A549 (cell line): ENCODE measurements around the gene FBXO31. TPM values are rescaled to one million over a fixed set of nuclear protein-coding genes. Genes with fewer than 3 reads are reported as not detected.

ENCODE experiments used
- ATAC-seq, 2 experiments: fragments of 200-7000 bp in 1 of 2; fragments of >200 bp in 1 of 2; cut with Nextera tagmentation in 1 of 2; cut with Tn5 transposase in 1 of 2; 3 replicates each; pipeline versions ENCODE4 v1.8.0 to v1.9.1; 2018 to 2020; ENCODE audit warnings: mild to moderate bottlenecking in 1 of 2, moderate library complexity in 1 of 2
- CTCF ChIA-PET: fragments of 300-600 bp; sonication (Branson Sonifier 250); formaldehyde crosslinking; extraction: SDS; loops from one replicate; lab custom pipeline; 2021; ENCODE audit warnings: antibody characterized with exemption, inconsistent platforms; lab: Yijun Ruan, JAX
- POLR2A ChIA-PET: fragments of 350-600 bp; formaldehyde crosslinking; extraction: SDS; loops from one replicate; lab custom pipeline; 2021; ENCODE audit warnings: antibody characterized with exemption, inconsistent platforms; lab: Yijun Ruan, JAX
- DNase-seq, 2 experiments: peaks; one replicate each; pipeline versions ENCODE4 v3.0.0 to v3.0.0-alpha.2; 2011 to 2016; ENCODE audit warnings: low read depth in 1 of 2, low spot score in 1 of 2
- FAIRE-seq: peaks from 2 replicates; lab custom pipeline; 2011; peaks lifted over from hg19 to GRCh38; lab: Jason Lieb, UNC
- H3K27ac ChIP-seq, 2 experiments: fragments of >200 bp; sonication (Bioruptor Twin); formaldehyde crosslinking; 3 replicates each; pipeline ENCODE4 v1.5.1; 2016 to 2017
- H3K4me1 ChIP-seq: fragments of >200 bp; sonication (Bioruptor Twin); formaldehyde crosslinking; 3 replicates; pipeline ENCODE4 v1.6.1; 2016
- H3K4me2 ChIP-seq: fragments of >200 bp; sonication (Bioruptor Twin); formaldehyde crosslinking; 3 replicates; pipeline ENCODE4 v1.6.1; 2016
- H3K4me3 ChIP-seq: fragments of >200 bp; sonication (Bioruptor Twin); formaldehyde crosslinking; 3 replicates; pipeline ENCODE4 v1.5.1; 2016
- H3K9me3 ChIP-seq: fragments of >200 bp; sonication (Bioruptor Twin); formaldehyde crosslinking; 3 replicates; pipeline ENCODE4 v1.6.1; 2016
- CHD4 ChIP-seq: fragments of 200-600 bp; sonication (generic); IDR thresholded peaks from 2 replicates; pipeline ENCODE4 v1.6.1; 2016; ENCODE audit warnings: antibody characterized with exemption, mild to moderate bottlenecking, borderline replicate concordance
- EHMT2 ChIP-seq: fragments of 200-600 bp; sonication (generic); IDR thresholded peaks from 2 replicates; pipeline ENCODE4 v1.6.1; 2016; ENCODE audit warnings: antibody characterized with exemption, low read depth, mild to moderate bottlenecking, moderate library complexity
- EP300 ChIP-seq, 2 experiments: fragments of >200 bp; sonication (Bioruptor Twin); formaldehyde crosslinking; IDR thresholded peaks; 2 replicates in 1 of 2; 3 replicates in 1 of 2; pipeline ENCODE4 v1.6.1; 2016 to 2017
- FOSL2 ChIP-seq, 2 experiments: fragments of 450-650 bp in 1 of 2; fragments of >200 bp in 1 of 2; sonication (Bioruptor Twin) in 1 of 2; formaldehyde crosslinking; IDR thresholded peaks; 2 replicates each; pipeline versions ENCODE4 v1.5.0 to v1.6.1; 2016 to 2020; ENCODE audit warnings: mild to moderate bottlenecking in 1 of 2, moderate library complexity in 1 of 2
- HDAC2 ChIP-seq: fragments of 200-600 bp; sonication (generic); IDR thresholded peaks from 2 replicates; pipeline ENCODE4 v1.6.1; 2016
- HOXB13 ChIP-seq: fragments of 250-450 bp; sonication (Bioruptor Pico); IDR thresholded peaks from 2 replicates; pipeline ENCODE4 v1.5.0; 2020; ENCODE audit warnings: low read depth, mild to moderate bottlenecking, moderate library complexity
- HOXB5 ChIP-seq: fragments of 250-450 bp; sonication (Bioruptor Pico); IDR thresholded peaks from 2 replicates; pipeline ENCODE4 v1.5.0; 2020; ENCODE audit warnings: mild to moderate bottlenecking, moderate library complexity
- JUN ChIP-seq, 2 experiments: fragments of >200 bp; sonication (Bioruptor Twin); formaldehyde crosslinking; IDR thresholded peaks; 2 replicates in 1 of 2; 3 replicates in 1 of 2; pipeline ENCODE4 v1.6.1; 2016 to 2017
- KDM1A ChIP-seq: fragments of 200-600 bp; sonication (generic); IDR thresholded peaks from 2 replicates; pipeline ENCODE4 v1.6.1; 2016; ENCODE audit warnings: low read depth, mild to moderate bottlenecking
- KDM5A ChIP-seq: fragments of 200-600 bp; sonication (generic); IDR thresholded peaks from 2 replicates; pipeline ENCODE4 v1.6.1; 2016; ENCODE audit warnings: antibody characterized with exemption, mild to moderate bottlenecking
- NPAS2 ChIP-seq: fragments of 250-450 bp; sonication (Bioruptor Pico); IDR thresholded peaks from 2 replicates; pipeline ENCODE4 v1.8.0; 2022; ENCODE audit warnings: mild to moderate bottlenecking, moderate library complexity, borderline replicate concordance
- NR3C1 ChIP-seq: fragments of >200 bp; sonication (Bioruptor Twin); formaldehyde crosslinking; IDR thresholded peaks from 3 replicates; pipeline ENCODE4 v1.6.1; 2017
- PHF8 ChIP-seq: fragments of 200-600 bp; sonication (generic); IDR thresholded peaks from 2 replicates; pipeline ENCODE4 v1.6.1; 2016; ENCODE audit warnings: low read depth, mild to moderate bottlenecking, antibody characterized with exemption, moderate library complexity, borderline replicate concordance
- RCOR1 ChIP-seq: fragments of 150-350 bp; IDR thresholded peaks from 2 replicates; pipeline ENCODE4 v1.6.1; 2014; ENCODE audit warnings: antibody characterized with exemption, low read length, low read depth
- SMC3 ChIP-seq: fragments of >200 bp; sonication (Bioruptor Twin); formaldehyde crosslinking; IDR thresholded peaks from 3 replicates; pipeline ENCODE4 v1.6.1; 2018; ENCODE audit warnings: inconsistent platforms
- SREBF2 ChIP-seq: fragments of 450-650 bp; IDR thresholded peaks from 2 replicates; pipeline ENCODE4 v1.6.1; 2014; ENCODE audit warnings: mild to moderate bottlenecking, moderate library complexity
- TFCP2L1 ChIP-seq: fragments of 250-450 bp; sonication (Bioruptor Pico); IDR thresholded peaks from 2 replicates; pipeline ENCODE4 v1.5.0; 2021; ENCODE audit warnings: mild to moderate bottlenecking
- ZFP36 ChIP-seq: fragments of 450-650 bp; IDR thresholded peaks from 2 replicates; pipeline ENCODE4 v1.6.1; 2014; ENCODE audit warnings: borderline replicate concordance; ENCODE audit not compliant: partially characterized antibody
- WGBS: methylation state at CpG from one replicate; pipeline ENCODE4 v1.1.6; 2017; ENCODE audit errors: missing lambda C conversion rate; 5-methylcytosine and 5-hydroxymethylcytosine counted together
- polyA plus RNA-seq, 4 experiments: library from polyadenylated mRNA; depleted of rRNA in 3 of 4; stranded (reverse); fragments of >200 nt; fragmentation: RNase III in 1 of 4; extraction: RNeasy Plus Mini Kit Qiagen cat#74134 plus additional on column Dnase treatment in 1 of 4; gene quantifications; 2 replicates in 3 of 4; 3 replicates in 1 of 4; pipeline ENCODE4 v1.2.3, GENCODE V29; 2011 to 2017
- TF ChIP-seq, protein P1 (sequence below): fragments of >200 bp; sonication (Bioruptor Twin); formaldehyde crosslinking; IDR thresholded peaks from 3 replicates; pipeline ENCODE4 v1.5.1; 2016
- TF ChIP-seq, protein P2 (sequence below): fragments of 250-450 bp; sonication (Bioruptor Pico); IDR thresholded peaks from 2 replicates; pipeline ENCODE4 v1.5.0; 2021; ENCODE audit warnings: mild to moderate bottlenecking, moderate library complexity, borderline replicate concordance
- TF ChIP-seq, protein P3 (sequence below): IDR thresholded peaks from 2 replicates; pipeline ENCODE4 v1.6.1; 2012; ENCODE audit warnings: low read depth, borderline replicate concordance
- TF ChIP-seq, protein P4 (sequence below): IDR thresholded peaks from 2 replicates; pipeline ENCODE4 v1.6.1; 2012
- TF ChIP-seq, protein P5 (sequence below): fragments of 150-350 bp; IDR thresholded peaks from 2 replicates; pipeline ENCODE4 v1.6.1; 2014; ENCODE audit warnings: low read depth, mild to moderate bottlenecking, low read length
- TF ChIP-seq, protein P6 (sequence below): fragments of >200 bp; sonication (Bioruptor Twin); formaldehyde crosslinking; IDR thresholded peaks from 2 replicates; pipeline ENCODE4 v1.6.1; 2016
- TF ChIP-seq, protein P7 (sequence below): fragments of >200 bp; sonication (Bioruptor Twin); formaldehyde crosslinking; IDR thresholded peaks from 3 replicates; pipeline ENCODE4 v1.6.1; 2016

Gene FBXO31
- polyA plus RNA-seq, 2 of the 4 experiments (the other 2 are of a cell fraction), result 10.5 to 11.1 TPM

DNA sequence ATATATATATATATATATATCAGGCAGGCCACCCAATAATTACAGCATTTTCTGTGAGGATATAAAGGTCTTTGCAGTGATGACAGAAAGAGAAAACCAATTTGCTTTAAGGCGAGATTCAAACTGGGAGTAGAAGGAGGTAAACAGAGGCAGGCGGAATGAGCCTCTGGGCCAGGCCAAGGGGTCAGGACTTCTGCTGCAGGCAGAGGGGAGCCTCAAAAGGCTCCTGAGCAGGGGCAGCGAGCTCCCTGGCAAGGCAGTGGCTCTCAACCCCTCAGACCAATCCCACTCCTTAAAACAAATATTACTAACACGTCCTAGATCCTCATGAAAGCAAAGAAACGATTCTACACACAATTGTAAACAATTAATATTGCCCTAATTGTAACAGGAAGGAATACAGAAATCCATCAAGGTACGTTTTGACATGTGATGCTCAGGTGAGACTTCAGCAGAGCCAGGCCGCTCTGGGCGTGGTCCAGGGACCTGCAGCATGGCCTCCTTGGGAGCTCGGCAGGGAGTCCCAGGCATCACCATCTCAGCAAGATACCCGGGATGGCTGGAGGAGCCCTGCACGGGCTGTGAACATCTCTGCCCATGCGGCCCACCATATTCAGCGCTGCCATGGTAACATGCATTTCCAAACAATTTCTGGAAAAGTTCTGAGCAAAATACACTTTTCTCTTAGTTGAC lies 18.4 kb downstream of the FBXO31 start:
- TF ChIP-seq NPAS2 (no peak), SMC3 (no peak), TFCP2L1 (CRISPR knock-in tag) (no peak), KDM1A (no peak), KDM5A (no peak), EP300 (IDR thresholded peaks at IDR 0.05) (no peak), RCOR1 (no peak), FOSL2 (IDR thresholded peaks at IDR 0.05) (no peak), FOSL2 (CRISPR knock-in tag; IDR thresholded peaks at IDR 0.05) (no peak), PHF8 (no peak), JUN (IDR thresholded peaks at IDR 0.05) (no peak), HDAC2 (no peak), HOXB5 (no peak), CHD4 (no peak), HOXB13 (CRISPR knock-in tag) (no peak), NR3C1 (no peak), ZFP36 (no peak)
- TF ChIP-seq, protein P1, sequence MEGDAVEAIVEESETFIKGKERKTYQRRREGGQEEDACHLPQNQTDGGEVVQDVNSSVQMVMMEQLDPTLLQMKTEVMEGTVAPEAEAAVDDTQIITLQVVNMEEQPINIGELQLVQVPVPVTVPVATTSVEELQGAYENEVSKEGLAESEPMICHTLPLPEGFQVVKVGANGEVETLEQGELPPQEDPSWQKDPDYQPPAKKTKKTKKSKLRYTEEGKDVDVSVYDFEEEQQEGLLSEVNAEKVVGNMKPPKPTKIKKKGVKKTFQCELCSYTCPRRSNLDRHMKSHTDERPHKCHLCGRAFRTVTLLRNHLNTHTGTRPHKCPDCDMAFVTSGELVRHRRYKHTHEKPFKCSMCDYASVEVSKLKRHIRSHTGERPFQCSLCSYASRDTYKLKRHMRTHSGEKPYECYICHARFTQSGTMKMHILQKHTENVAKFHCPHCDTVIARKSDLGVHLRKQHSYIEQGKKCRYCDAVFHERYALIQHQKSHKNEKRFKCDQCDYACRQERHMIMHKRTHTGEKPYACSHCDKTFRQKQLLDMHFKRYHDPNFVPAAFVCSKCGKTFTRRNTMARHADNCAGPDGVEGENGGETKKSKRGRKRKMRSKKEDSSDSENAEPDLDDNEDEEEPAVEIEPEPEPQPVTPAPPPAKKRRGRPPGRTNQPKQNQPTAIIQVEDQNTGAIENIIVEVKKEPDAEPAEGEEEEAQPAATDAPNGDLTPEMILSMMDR, result no peak
- TF ChIP-seq, protein P2, sequence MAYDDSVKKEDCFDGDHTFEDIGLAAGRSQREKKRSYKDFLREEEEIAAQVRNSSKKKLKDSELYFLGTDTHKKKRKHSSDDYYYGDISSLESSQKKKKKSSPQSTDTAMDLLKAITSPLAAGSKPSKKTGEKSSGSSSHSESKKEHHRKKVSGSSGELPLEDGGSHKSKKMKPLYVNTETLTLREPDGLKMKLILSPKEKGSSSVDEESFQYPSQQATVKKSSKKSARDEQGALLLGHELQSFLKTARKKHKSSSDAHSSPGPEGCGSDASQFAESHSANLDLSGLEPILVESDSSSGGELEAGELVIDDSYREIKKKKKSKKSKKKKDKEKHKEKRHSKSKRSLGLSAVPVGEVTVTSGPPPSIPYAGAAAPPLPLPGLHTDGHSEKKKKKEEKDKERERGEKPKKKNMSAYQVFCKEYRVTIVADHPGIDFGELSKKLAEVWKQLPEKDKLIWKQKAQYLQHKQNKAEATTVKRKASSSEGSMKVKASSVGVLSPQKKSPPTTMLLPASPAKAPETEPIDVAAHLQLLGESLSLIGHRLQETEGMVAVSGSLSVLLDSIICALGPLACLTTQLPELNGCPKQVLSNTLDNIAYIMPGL (CRISPR knock-in tag), result no peak
- TF ChIP-seq, protein P3, sequence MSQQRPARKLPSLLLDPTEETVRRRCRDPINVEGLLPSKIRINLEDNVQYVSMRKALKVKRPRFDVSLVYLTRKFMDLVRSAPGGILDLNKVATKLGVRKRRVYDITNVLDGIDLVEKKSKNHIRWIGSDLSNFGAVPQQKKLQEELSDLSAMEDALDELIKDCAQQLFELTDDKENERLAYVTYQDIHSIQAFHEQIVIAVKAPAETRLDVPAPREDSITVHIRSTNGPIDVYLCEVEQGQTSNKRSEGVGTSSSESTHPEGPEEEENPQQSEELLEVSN, result no peak
- no peak overlapping the region for H3K4me2 ChIP-seq
- ChIA-PET POLR2A (no interaction called here), CTCF (interaction anchor here (0.6 to 1.1 kb wide), 2 partner anchors 9 to 271 kb away, joined by 3 to 6 read pairs; no protein-coding TSS in a partner anchor)
- no peak overlapping the region for H3K4me3 ChIP-seq
- H3K9me3 ChIP-seq, result no peaks in the 10 kb centered on the region
- H3K27ac ChIP-seq, result no peak overlapping the region
- WGBS, result 84% methylated on average over 13 of the region's 13 CpGs
- FAIRE-seq (no peak), ATAC-seq (no peak), DNase-seq (no peak)
- H3K4me1 ChIP-seq, result no peaks in the 10 kb centered on the region

DNA sequence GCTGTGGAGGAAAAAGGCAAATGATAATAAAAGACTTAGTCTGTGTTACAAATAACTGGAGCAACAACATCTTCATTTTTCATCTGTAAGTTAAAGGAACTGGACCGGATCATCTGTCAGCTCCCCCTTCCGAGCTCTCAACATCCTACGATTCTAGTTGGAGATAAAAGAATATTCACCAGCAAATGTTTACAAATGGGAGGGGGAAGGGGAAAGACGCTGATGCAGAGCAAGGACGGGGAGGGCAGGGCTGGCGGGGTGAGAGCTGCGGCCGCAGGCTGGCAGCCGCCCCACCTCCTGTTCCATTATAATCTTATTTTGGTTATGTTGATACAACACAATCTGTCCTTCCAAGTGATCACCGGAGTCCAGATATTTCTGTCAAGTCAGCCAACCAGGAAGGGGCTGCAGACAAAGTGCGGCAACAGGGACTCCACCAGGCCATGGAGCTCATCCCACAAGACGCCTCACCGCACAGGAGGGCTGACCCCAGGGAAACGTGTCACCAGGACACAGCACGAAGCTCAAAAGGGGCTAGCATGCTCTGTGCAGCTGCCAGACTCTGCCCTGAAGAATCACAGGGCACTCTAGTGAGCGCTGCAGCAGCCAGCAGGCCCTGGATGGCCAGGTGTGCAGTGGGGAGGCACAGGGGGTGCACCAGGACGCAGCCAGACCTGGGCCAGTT lies 19.7 kb downstream of the FBXO31 start:
- CTCF ChIA-PET, result no interaction called here
- POLR2A ChIA-PET, result no interaction called here
- ATAC-seq (no peak), FAIRE-seq (no peak), DNase-seq (no peak)
- Histone ChIP-seq H3K9me3 (no peaks in the 10 kb centered on the region), H3K4me1 (no peaks in the 10 kb centered on the region), H3K27ac (no peak overlapping the region), H3K4me2 (no peak overlapping the region), H3K4me3 (no peak overlapping the region)
- WGBS, result 95% methylated on average over 16 of the region's 17 CpGs
- TF ChIP-seq HOXB13 (CRISPR knock-in tag) (no peak), SMC3 (no peak), JUN (IDR thresholded peaks at IDR 0.05) (no peak), ZFP36 (no peak), SREBF2 (no peak), EHMT2 (no peak)
- TF ChIP-seq, protein P4, sequence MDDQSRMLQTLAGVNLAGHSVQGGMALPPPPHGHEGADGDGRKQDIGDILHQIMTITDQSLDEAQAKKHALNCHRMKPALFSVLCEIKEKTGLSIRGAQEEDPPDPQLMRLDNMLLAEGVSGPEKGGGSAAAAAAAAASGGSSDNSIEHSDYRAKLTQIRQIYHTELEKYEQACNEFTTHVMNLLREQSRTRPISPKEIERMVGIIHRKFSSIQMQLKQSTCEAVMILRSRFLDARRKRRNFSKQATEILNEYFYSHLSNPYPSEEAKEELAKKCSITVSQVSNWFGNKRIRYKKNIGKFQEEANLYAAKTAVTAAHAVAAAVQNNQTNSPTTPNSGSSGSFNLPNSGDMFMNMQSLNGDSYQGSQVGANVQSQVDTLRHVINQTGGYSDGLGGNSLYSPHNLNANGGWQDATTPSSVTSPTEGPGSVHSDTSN, result no peak
- TF ChIP-seq, protein P5, sequence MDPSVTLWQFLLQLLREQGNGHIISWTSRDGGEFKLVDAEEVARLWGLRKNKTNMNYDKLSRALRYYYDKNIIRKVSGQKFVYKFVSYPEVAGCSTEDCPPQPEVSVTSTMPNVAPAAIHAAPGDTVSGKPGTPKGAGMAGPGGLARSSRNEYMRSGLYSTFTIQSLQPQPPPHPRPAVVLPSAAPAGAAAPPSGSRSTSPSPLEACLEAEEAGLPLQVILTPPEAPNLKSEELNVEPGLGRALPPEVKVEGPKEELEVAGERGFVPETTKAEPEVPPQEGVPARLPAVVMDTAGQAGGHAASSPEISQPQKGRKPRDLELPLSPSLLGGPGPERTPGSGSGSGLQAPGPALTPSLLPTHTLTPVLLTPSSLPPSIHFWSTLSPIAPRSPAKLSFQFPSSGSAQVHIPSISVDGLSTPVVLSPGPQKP, result no peak
- TF ChIP-seq, protein P6, sequence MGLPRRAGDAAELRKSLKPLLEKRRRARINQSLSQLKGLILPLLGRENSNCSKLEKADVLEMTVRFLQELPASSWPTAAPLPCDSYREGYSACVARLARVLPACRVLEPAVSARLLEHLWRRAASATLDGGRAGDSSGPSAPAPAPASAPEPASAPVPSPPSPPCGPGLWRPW, result no peak
- TF ChIP-seq, protein P7, sequence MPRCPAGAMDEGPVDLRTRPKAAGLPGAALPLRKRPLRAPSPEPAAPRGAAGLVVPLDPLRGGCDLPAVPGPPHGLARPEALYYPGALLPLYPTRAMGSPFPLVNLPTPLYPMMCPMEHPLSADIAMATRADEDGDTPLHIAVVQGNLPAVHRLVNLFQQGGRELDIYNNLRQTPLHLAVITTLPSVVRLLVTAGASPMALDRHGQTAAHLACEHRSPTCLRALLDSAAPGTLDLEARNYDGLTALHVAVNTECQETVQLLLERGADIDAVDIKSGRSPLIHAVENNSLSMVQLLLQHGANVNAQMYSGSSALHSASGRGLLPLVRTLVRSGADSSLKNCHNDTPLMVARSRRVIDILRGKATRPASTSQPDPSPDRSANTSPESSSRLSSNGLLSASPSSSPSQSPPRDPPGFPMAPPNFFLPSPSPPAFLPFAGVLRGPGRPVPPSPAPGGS, result no peak
- TF ChIP-seq, protein P2 (CRISPR knock-in tag), result no peak
